Upper lobe of left lung (tissue), 4 donors: ENCODE results near the gene DLX3.

Source experiments
- EP300 ChIP-seq, 4 donors: sonication (generic); formaldehyde crosslinking; IDR thresholded peaks; one replicate each; pipeline ENCODE4 v1.5.1; 2017; ENCODE audit warnings: antibody characterized with exemption in 4 of 4, control low read depth in 2 of 4
- POLR2A ChIP-seq, 4 donors: fragments of 450-650 bp; IDR thresholded peaks; one replicate each; pipeline ENCODE4 v1.5.1; 2016 to 2017; ENCODE audit warnings: antibody characterized with exemption in 4 of 4, mild to moderate bottlenecking in 2 of 4
- TF ChIP-seq, protein P1 (sequence below), 6 experiments: fragments of 450-650 bp in 4 of 6; fragments of 200-600 bp in 2 of 6; sonication (generic) in 2 of 6; IDR thresholded peaks; one replicate each; pipeline ENCODE4 v1.5.1; 2016 to 2019; ENCODE audit warnings: antibody characterized with exemption in 6 of 6

- TF ChIP-seq, protein P1, sequence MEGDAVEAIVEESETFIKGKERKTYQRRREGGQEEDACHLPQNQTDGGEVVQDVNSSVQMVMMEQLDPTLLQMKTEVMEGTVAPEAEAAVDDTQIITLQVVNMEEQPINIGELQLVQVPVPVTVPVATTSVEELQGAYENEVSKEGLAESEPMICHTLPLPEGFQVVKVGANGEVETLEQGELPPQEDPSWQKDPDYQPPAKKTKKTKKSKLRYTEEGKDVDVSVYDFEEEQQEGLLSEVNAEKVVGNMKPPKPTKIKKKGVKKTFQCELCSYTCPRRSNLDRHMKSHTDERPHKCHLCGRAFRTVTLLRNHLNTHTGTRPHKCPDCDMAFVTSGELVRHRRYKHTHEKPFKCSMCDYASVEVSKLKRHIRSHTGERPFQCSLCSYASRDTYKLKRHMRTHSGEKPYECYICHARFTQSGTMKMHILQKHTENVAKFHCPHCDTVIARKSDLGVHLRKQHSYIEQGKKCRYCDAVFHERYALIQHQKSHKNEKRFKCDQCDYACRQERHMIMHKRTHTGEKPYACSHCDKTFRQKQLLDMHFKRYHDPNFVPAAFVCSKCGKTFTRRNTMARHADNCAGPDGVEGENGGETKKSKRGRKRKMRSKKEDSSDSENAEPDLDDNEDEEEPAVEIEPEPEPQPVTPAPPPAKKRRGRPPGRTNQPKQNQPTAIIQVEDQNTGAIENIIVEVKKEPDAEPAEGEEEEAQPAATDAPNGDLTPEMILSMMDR (IDR thresholded peaks at IDR 0.05): no peak
- TF ChIP-seq EP300 (IDR thresholded peaks at IDR 0.05) (no peak), POLR2A (IDR thresholded peaks at IDR 0.05) (no peak)
These were observed 29.8 kb upstream of the DLX3 start for GRCh38 chr17:50024808-50025207.
